Caco-2 (cell line): ENCODE measurements around the gene CHSY3. TPM values are rescaled to one million over a fixed set of nuclear protein-coding genes. Genes with fewer than 3 reads are reported as not detected.

Experiments used
- BruUV-seq: library from RNA; stranded (reverse); fragments of 400-500 nt; replicated peaks from 2 replicates; lab custom pipeline; 2021; lab: Mats Ljungman, UMichigan
- CTCF ChIA-PET: fragments of 300-600 bp; sonication (Branson Sonifier 250); formaldehyde crosslinking; loops from one replicate; lab custom pipeline; 2022; ENCODE audit warnings: antibody characterized with exemption; lab: Charles Lee
- POLR2A ChIA-PET: fragments of 300-600 bp; sonication (Branson Sonifier 250); formaldehyde crosslinking; loops from one replicate; lab custom pipeline; 2022; ENCODE audit warnings: antibody characterized with exemption; lab: Charles Lee
- DNase-seq, 2 experiments: peaks; one replicate each; pipeline versions ENCODE4 v3.0.0 to v3.0.0-alpha.2; 2020 to 2022
- H3K27me3 ChIP-seq: replicated peaks from 2 replicates; pipeline ENCODE4 v1.6.0; 2011; ENCODE audit warnings: low read length; ENCODE audit not compliant: control insufficient read depth, insufficient read depth
- H3K36me3 ChIP-seq: 2 replicates; pipeline ENCODE4 v1.5.1; 2011; ENCODE audit warnings: low read length; ENCODE audit not compliant: control insufficient read depth, insufficient read depth
- H3K4me1 ChIP-seq: fragments of 250-450 bp; sonication (Bioruptor Pico); 2 replicates; pipeline ENCODE4 v1.5.1; 2020; ENCODE audit warnings: mild to moderate bottlenecking
- H3K4me3 ChIP-seq: 2 replicates; pipeline ENCODE4 v1.5.1; 2011; ENCODE audit warnings: low read depth, mild to moderate bottlenecking, control low read depth, low read length
- H3K9me3 ChIP-seq: fragments of 250-450 bp; sonication (Bioruptor Pico); 2 replicates; pipeline ENCODE4 v1.5.1; 2020; ENCODE audit warnings: mild to moderate bottlenecking, moderate library complexity
- H3K27ac Mint-ChIP-seq: one replicate; pipeline ENCODE4 v1.8.0; 2022; ENCODE audit warnings: mixed read lengths; ENCODE audit not compliant: unreplicated experiment
- H3K27me3 Mint-ChIP-seq: one replicate; pipeline ENCODE4 v1.8.0; 2022; ENCODE audit warnings: mixed read lengths; ENCODE audit not compliant: insufficient read depth, unreplicated experiment
- H3K36me3 Mint-ChIP-seq: one replicate; pipeline ENCODE4 v1.8.0; 2022; ENCODE audit warnings: mild to moderate bottlenecking, mixed read lengths; ENCODE audit not compliant: insufficient read depth, unreplicated experiment
- H3K4me1 Mint-ChIP-seq: one replicate; pipeline ENCODE4 v1.8.0; 2022; ENCODE audit warnings: low read depth, mixed read lengths; ENCODE audit not compliant: unreplicated experiment
- H3K4me3 Mint-ChIP-seq: one replicate; pipeline ENCODE4 v1.8.0; 2022; ENCODE audit warnings: mild to moderate bottlenecking, moderate library complexity, mixed read lengths; ENCODE audit not compliant: unreplicated experiment
- H3K9me3 Mint-ChIP-seq: one replicate; pipeline ENCODE4 v1.8.0; 2022; ENCODE audit warnings: mixed read lengths; ENCODE audit not compliant: unreplicated experiment
- CTCF ChIP-seq, 2 experiments: fragments of 200-600 bp in 1 of 2; IDR thresholded peaks; 1 replicate in 1 of 2; 2 replicates in 1 of 2; pipeline versions ENCODE4 v1.5.1 to v1.8.0; 2011 to 2022; ENCODE audit warnings: antibody characterized with exemption in 1 of 2, control low read depth in 1 of 2, inconsistent platforms in 1 of 2, low read depth in 1 of 2, low read length in 1 of 2, mild to moderate bottlenecking in 1 of 2, moderate library complexity in 1 of 2; ENCODE audit not compliant: insufficient read depth in 1 of 2, severe bottlenecking in 1 of 2, unreplicated experiment in 1 of 2
- intact Hi-C: fragments of 100-400 bp; cut with micrococcal nuclease; formaldehyde crosslinking; loops from one replicate; pipeline ENCODE4 v1.10.0; 2022; ENCODE audit not compliant: unreplicated experiment
- total RNA-seq: library from RNA; stranded (reverse); gene quantifications from 2 replicates; pipeline ENCODE4 v1.2.3, GENCODE V29; 2022

Gene CHSY3
- total RNA-seq, 1 experiment from 2014 or later: 0.32 TPM

GRCh38 chr5:130166839-130167490 lies 262.7 kb downstream of the CHSY3 start:
- no peaks in the 10 kb centered on the region for H3K9me3 ChIP-seq
- POLR2A ChIA-PET: no interaction called here
- TF ChIP-seq CTCF (IDR thresholded peaks at IDR 0.05; ENCODE audit: insufficient read depth in 1 of 2, low read depth in 1 of 2, low read length in 1 of 2, severe bottlenecking in 1 of 2, unreplicated experiment in 1 of 2): no peak
- Mint-ChIP-seq H3K36me3 (no peaks in the 10 kb centered on the region), H3K4me1 (no peaks in the 10 kb centered on the region), H3K27me3 (no peaks in the 10 kb centered on the region), H3K4me3 (no peak overlapping the region), H3K27ac (no peak overlapping the region), H3K9me3 (no peaks in the 10 kb centered on the region)
- BruUV-seq: no TSS peak
- no peak for DNase-seq
- H3K4me1 ChIP-seq: no peaks in the 10 kb centered on the region
- no peak overlapping the region for H3K4me3 ChIP-seq
- H3K27me3 ChIP-seq: no peaks in the 10 kb centered on the region
- CTCF ChIA-PET: no interaction called here
- intact Hi-C loops: no loop called here
- H3K36me3 ChIP-seq: no peaks in the 10 kb centered on the region

DNA sequence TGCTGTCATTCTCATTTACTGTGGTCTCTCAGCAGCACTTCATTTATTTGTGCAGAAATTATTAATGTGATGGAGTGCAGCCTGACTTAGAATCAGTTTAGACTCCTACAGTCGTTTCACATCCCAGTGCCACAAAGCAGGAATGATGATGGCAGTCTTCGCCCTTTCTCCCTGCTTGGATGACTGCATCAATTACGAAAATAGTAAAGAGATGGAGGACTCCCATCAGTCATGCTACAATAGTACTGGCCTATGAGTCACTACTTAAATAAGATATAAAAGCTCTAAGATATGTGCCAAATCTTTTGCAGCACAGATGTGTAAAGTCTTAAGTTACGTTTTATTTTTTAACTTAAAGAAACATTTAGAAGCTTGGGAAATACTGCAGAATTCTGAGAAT lies 263.9 kb downstream of the CHSY3 start:
- POLR2A ChIA-PET: no interaction called here
- no peaks in the 10 kb centered on the region for H3K4me1 Mint-ChIP-seq
- no TSS peak for BruUV-seq
- H3K4me3 ChIP-seq: no peak overlapping the region
- TF ChIP-seq CTCF (IDR thresholded peaks at IDR 0.05; ENCODE audit: insufficient read depth in 1 of 2, low read depth in 1 of 2, low read length in 1 of 2, severe bottlenecking in 1 of 2, unreplicated experiment in 1 of 2): no peak
- H3K36me3 Mint-ChIP-seq: no peaks in the 10 kb centered on the region
- H3K27me3 ChIP-seq: no peaks in the 10 kb centered on the region
- no peaks in the 10 kb centered on the region for H3K4me1 ChIP-seq
- H3K9me3 Mint-ChIP-seq: no peaks in the 10 kb centered on the region
- DNase-seq: no peak
- intact Hi-C loops: no loop called here
- CTCF ChIA-PET: no interaction called here
- H3K9me3 ChIP-seq: no peaks in the 10 kb centered on the region
- H3K27ac Mint-ChIP-seq: no peak overlapping the region
- no peaks in the 10 kb centered on the region for H3K27me3 Mint-ChIP-seq
- no peak overlapping the region for H3K4me3 Mint-ChIP-seq
- H3K36me3 ChIP-seq: no peaks in the 10 kb centered on the region

DNA sequence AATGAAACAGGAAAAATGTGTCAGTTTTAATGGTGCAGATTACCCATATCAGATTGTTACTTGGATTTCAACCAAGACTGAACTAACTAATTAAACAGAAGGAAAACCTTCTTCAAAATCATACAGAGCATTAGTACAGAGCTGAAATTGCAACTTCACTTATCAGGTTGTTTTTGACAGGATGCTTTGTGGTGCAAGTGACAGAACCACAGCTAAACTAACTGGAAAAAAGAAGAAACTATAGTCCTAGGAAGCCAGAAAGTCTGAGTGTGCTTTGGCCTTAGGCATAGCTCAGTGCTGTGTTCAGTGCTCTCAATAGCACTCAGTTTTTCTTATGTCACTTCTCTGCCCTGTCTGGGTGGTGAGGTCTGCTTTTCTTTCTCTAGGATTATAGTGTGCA lies 267.4 kb downstream of the CHSY3 start:
- H3K4me3 ChIP-seq: no peak overlapping the region
- intact Hi-C loops: no loop called here
- no peaks in the 10 kb centered on the region for H3K36me3 ChIP-seq
- ChIA-PET CTCF (no interaction called here), POLR2A (no interaction called here)
- no peaks in the 10 kb centered on the region for H3K4me1 Mint-ChIP-seq
- no peaks in the 10 kb centered on the region for H3K9me3 Mint-ChIP-seq
- no peaks in the 10 kb centered on the region for H3K4me1 ChIP-seq
- no peaks in the 10 kb centered on the region for H3K36me3 Mint-ChIP-seq
- no peak overlapping the region for H3K4me3 Mint-ChIP-seq
- no peaks in the 10 kb centered on the region for H3K27me3 Mint-ChIP-seq
- no peak for DNase-seq
- H3K27me3 ChIP-seq: no peaks in the 10 kb centered on the region
- no peaks in the 10 kb centered on the region for H3K9me3 ChIP-seq
- BruUV-seq: no TSS peak
- H3K27ac Mint-ChIP-seq: no peak overlapping the region
- TF ChIP-seq CTCF (IDR thresholded peaks at IDR 0.05; ENCODE audit: insufficient read depth in 1 of 2, low read depth in 1 of 2, low read length in 1 of 2, severe bottlenecking in 1 of 2, unreplicated experiment in 1 of 2): no peak
